ENCODE results near the gene CREB3L1.

DNA sequence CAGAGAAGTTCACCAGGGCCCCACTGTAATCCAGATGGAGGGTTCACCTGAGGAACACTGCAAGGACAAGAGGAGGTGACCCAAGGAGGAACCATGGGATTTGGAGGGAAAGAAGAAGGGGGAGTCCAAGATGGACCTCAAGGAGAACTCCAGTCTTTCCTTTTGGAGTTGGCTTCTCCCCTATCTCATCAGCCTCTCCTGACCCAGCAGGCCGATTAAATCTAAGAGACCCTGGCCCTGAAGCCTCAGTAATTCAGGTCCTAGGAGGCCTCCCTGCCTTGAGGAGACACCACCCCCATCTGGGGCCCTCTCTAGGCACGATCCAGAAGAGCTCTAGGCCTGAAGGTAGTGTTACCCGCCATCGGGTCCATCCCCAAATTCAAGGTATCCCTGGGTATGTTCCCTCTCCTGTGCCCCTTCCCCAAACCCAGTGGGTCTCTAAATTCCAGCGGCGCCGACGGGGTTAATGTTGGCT, 54.7 kb downstream of the CREB3L1 start:
- TF ChIP-seq, protein P1, sequence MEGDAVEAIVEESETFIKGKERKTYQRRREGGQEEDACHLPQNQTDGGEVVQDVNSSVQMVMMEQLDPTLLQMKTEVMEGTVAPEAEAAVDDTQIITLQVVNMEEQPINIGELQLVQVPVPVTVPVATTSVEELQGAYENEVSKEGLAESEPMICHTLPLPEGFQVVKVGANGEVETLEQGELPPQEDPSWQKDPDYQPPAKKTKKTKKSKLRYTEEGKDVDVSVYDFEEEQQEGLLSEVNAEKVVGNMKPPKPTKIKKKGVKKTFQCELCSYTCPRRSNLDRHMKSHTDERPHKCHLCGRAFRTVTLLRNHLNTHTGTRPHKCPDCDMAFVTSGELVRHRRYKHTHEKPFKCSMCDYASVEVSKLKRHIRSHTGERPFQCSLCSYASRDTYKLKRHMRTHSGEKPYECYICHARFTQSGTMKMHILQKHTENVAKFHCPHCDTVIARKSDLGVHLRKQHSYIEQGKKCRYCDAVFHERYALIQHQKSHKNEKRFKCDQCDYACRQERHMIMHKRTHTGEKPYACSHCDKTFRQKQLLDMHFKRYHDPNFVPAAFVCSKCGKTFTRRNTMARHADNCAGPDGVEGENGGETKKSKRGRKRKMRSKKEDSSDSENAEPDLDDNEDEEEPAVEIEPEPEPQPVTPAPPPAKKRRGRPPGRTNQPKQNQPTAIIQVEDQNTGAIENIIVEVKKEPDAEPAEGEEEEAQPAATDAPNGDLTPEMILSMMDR (conservative IDR thresholded peaks at IDR 0.05; ENCODE audit: low read length) = no peak
- no peak for TF ChIP-seq EZH2phosphoT487 (IDR thresholded peaks at IDR 0.05; ENCODE audit: borderline replicate concordance)

Measured in Loucy (cell line).